ENCODE data around the gene DYNLT2.
"Not testable (repeated sequence)": the region's sequence is repeated elsewhere in the genome, so short reads cannot be mapped to it uniquely, and the experiment has no call there.

The DYNLT2 gene

DNA sequence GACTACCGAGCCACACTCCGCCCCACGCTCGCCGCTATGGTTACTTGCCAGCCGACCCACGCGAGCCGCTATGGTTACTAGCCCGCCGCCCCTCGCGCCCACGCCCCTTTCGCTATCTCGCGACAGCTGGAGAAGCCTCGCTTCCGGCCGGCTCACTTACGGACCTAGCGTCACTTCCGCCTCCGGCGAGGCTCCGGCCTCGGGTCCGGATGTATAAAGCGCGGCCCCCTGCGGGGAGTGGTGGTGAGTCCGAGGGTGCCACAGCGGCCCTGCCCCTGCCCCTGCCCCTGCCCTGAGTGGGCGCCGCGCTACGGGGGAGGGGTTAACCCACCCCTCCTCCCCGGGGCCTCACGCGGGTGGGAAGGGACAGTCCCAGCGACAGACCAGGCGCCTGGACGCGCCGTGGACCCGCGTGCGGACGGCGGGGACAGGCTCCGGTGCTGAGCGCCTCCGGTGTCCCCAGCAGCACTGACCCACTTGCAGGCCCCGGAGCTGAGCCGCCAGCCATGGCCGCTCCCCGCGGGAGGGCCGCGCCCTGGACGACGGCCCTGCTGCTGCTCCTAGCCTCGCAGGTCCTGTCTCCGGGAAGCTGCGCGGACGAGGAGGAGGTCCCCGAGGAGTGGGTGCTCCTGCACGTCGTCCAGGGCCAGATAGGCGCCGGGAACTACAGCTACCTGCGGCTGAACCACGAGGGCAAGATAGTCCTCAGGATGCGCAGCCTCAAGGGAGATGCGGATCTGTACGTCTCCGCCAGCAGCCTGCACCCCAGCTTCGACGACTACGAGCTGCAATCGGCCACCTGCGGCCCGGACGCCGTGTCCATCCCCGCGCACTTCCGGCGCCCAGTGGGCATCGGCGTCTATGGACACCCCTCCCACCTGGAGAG lies 49.2 kb downstream of the DYNLT2 start, which contains the start of the genes C6orf120 and WDR27:
TSS of gene C6orf120 (plus strand) at position 173 of the 886 bp plus-strand sequence. CDS start at position 507, 334 bp downstream.
TSS of gene WDR27 (minus strand) at position 76 of the 886 bp plus-strand sequence. CDS start 13,024 bp downstream, outside the sequence.
- FAIRE-seq = peak; percentile 82
- DNase-seq (ENCODE audit: insufficient read length, low spot score) = peak; percentile 90

DNA sequence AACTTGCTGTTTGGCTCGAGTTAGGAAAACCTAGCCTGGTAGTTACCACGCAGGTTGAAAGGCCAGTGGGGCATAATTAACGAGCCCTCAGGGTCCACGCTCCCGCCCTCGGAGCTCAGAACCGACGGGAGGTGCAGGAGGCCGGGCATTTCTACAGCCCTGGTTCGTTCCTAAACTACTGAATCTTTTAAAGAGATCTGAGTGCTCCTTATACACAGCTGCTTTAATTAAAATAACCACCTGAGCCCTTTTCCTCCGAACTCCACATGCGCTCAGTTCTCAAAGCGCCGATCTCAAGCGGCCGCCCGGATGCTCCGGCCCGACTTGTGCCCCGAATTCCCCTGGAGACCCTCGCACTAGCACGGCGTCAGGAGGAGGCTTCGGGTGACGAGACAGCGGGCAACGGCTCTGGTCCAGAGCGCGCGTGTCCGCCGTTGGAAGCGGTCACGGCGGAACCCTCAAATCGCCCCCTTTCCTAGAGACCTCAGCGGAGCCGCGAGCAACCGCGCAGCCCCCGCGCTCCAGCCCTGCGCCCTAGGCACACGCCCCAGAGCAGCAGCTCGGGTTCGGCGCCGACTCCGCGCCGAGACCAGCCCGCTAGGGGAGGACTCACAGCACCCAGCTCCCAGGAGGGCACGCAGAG lies 49.9 kb downstream of the DYNLT2 start:
- FAIRE-seq = no peak
- no peak for DNase-seq (ENCODE audit: insufficient read length, low spot score)

DNA sequence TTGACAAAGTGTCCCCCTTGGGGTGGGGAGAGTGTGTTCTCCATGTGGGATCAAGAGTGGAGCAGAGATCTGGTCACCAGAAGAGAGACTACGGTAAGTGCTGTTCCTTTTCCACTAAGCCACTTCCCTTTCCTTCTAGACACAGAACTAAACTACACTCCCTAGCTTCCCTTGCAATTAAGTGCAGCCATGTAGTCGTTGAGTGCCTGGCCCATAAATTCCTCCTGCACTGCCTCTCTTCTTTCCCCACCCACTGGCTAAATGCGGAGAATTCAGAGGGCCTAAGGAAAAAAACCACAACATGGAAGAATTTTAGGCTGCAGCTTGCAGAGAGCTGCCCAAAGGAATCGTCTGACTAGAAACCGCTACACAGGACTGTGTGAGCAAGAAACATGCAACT lies 51.1 kb downstream of the DYNLT2 start:
- DNase-seq (ENCODE audit: insufficient read length, low spot score) (no peak), FAIRE-seq (no peak)

DNA sequence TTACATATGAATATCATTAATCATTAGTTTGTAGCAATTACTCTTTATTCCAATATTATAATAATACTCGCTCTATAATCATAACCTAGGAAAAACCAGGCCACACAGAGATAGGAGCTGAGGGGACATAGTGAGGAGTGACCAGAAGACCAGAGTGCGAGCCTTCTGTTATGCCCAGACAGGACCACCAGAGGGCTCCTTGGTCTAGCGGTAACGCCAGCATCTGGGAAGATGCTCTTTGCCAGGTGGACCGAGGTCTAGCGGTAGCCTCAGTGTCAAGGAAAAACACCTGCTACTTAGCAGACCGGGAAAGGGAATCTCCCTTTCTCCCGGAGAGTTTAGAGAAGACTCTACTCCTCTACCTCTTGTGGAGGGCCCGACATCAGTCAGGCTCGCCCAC lies 54.3 kb downstream of the DYNLT2 start:
- DNase-seq (ENCODE audit: insufficient read length, low spot score); FAIRE-seq: not testable (repeated sequence)

DNA sequence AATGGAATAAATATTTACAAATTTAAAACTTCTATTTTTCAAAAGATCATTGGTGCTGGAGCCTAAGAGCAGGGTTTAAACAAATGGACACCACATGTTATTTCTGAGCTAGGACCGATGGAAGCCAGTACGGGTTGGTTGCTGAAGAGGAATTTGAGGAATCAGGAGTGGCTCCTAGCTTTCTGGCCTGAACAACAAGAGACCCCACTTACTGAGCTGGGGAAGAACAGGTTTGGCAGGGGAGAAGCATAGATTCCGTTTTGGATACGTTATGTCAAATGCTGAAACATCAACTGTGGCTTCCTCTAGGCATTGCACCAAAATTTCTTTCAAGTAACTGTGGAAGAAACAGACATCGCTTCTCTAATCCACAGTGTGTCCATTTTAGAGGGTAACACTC lies 56.2 kb downstream of the DYNLT2 start:
- DNase-seq (ENCODE audit: insufficient read length, low spot score) = no peak
- FAIRE-seq = no peak

DNA sequence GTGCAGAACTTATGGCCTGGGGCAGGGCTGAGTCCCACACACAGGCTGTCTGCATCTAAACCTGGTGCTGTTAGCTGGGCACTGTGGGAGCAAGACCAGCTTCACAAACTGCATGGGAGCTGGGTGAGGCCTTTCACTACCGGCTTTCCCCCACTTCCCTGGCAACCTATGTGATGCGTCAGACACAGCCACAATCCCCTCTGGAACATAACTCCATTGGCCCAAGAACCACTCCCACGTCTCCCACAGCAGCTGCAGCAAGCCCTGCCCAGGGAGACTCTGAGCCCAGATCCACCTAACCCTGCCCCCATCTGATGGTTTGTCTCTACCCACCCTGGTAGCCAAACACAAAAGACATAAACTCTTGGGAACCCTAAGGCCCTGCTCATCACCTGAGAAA lies 58.9 kb downstream of the DYNLT2 start:
- no peak for DNase-seq (ENCODE audit: insufficient read length, low spot score)
- FAIRE-seq = no peak

DNA sequence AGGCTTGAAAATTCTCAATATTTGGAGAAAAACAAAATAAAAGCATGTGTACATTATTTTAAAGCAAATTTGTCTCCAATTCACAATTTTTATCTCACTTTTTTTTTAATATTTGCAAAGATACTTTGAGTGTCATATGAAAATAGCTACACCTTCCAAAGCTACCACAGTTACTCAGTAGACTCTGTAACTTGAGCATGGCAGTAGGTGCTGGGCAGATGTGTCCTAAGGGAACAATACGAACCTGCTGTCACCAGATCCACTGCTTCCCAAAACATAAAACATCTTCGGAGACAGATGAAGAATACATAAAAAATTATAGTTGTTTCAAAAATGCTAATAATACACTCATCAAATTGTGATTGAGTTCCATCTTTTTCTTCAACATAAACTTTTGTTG lies 60.1 kb downstream of the DYNLT2 start:
- no peak for FAIRE-seq
- no peak for DNase-seq (ENCODE audit: insufficient read length, low spot score)

Data from GM19239 (cell line).